GM21390 (cell line): ENCODE results near the gene CTNND2.
"Not testable (repeated sequence)": the region's sequence is repeated elsewhere in the genome, so short reads cannot be mapped to it uniquely, and the experiment has no call there.

Source experiments
- ATAC-seq: cut with Tn5 transposase; IDR thresholded peaks from one replicate; pipeline ENCODE4 v1.9.1; 2021; ENCODE audit not compliant: unreplicated experiment

CTNND2 gene

DNA sequence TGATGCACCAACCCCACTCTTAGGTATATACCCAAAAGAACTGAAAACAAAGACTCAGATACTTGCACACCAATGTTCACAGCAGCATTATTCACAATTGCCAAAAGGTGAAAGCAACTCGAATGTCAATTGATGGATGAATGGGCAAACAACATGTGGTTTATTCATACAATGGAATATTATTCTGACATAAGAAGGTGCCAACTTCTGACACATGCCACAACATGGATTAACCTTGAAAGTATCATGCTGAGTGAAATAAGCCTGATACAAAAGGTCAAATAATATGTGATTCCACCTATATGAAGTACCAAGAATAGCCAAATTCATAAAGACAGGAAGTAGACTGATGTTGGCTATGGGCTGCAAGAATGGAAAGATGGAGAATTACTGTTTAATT lies 35.0 kb downstream of the CTNND2 start:
- no peak for ATAC-seq

- ATAC-seq, result no peak
Measured at GRCh38 chr5:11863911-11864310, 40.3 kb downstream of the CTNND2 start.

DNA sequence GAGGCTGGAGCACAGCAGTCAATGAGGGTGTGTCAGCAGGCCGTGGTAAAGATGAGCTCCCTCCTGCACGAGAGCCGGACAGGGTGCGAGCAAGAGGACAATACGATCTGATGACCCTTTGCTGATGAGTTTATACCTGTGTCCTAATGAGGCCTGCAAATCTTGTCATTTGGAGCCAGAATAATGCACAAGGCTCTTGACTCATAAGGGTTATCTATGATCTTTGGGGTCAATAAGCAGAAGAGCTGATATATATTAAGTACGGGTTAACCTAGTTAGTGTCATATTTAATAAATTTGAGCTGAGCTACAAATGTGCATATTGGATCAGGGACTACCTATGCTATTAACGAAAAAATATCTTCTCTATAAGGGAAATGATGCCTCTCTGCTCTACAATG lies 46.9 kb downstream of the CTNND2 start:
- ATAC-seq, result no peak

DNA sequence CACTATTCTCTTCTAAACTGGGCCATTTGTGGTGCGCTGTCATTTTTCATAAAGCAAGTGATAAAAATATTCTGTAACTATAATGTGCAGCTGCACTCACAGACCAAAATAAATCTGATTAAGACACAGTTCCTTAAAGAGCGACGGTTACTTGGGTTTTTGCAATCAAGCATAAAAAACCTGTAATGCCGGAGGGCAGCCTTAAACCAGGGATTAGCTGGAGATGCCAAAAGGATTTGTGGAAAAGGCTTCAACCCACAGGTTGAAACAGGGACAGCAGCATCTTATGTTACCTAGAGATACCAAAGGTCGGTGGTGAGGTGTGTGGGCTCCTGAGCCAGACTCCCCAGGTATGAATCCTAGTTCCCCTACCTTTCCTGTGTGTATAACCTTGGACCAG lies 49.3 kb downstream of the CTNND2 start:
- no peak for ATAC-seq

GRCh38 chr5:11853796-11854195 lies 50.5 kb downstream of the CTNND2 start:
- ATAC-seq, result no peak

- no peak for ATAC-seq
Measured at GRCh38 chr5:11853140-11853539, 51.1 kb downstream of the CTNND2 start.

DNA sequence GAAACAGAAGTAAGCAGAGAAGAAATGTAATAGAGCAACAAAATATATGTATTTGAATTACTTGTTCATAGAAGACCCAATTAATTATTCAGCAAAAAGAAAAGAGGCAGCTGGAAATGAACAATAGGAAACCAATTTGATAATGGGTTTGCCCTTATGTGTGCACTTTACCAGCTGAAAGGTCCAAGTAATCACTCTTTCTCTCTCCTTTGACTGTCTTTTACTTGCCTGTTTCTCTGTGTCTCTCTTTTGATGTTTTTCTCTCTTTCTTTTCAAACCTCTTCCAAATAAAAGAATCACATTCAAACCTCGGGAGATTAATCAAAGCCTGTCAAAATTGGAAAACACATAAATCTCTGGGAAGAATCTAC lies 51.5 kb downstream of the CTNND2 start:
- no peak for ATAC-seq

GRCh38 chr5:11851965-11852716 lies 52.1 kb downstream of the CTNND2 start:
- ATAC-seq, result no peak

GRCh38 chr5:11851416-11851815 lies 52.8 kb downstream of the CTNND2 start:
- ATAC-seq, result no peak

GRCh38 chr5:11828566-11828965 lies 75.7 kb downstream of the CTNND2 start:
- ATAC-seq, result not testable (repeated sequence)

DNA sequence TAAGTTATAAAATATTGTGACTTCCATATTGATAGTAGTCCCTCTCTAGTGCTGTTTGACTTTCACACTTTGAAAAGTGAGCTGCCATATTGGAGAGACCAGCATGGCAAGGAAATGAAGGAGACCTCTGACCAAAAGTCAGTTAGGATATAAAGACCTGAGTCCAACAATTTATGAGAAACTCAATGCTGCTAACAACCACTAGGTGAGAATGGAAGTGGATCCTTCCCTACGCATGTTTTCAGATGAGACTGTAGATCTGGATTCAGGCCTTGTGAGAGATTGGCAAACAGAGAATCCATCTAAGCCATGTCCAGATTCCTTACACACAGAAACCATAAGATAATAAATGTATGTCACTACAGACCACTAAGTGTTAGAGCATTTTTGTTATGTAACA lies 81.6 kb downstream of the CTNND2 start:
- no peak for ATAC-seq

GRCh38 chr5:11815916-11816315 lies 88.3 kb downstream of the CTNND2 start:
- no peak for ATAC-seq

- no peak for ATAC-seq
Measured at GRCh38 chr5:11815481-11815880, 88.8 kb downstream of the CTNND2 start.

- no peak for ATAC-seq
Measured at GRCh38 chr5:11814373-11814772, 89.9 kb downstream of the CTNND2 start.

DNA sequence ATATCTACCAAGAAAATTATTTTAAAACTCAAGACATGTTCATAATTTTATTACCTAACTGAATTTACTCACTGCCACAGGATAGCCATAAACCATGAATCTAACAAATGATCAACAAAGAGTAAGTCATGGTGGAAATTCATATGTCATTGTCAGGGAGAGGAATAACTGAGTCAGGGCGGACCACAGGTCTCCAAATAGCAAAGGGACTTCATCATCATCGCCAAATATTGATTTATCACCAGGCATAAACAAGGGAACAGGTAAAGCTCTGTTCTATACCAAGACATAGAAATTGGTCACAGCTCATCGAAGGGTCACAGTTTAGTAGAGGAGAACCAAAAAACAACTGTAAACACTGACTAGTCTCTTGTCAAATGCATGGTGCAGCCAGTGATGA lies 94.8 kb downstream of the CTNND2 start:
- no peak for ATAC-seq

DNA sequence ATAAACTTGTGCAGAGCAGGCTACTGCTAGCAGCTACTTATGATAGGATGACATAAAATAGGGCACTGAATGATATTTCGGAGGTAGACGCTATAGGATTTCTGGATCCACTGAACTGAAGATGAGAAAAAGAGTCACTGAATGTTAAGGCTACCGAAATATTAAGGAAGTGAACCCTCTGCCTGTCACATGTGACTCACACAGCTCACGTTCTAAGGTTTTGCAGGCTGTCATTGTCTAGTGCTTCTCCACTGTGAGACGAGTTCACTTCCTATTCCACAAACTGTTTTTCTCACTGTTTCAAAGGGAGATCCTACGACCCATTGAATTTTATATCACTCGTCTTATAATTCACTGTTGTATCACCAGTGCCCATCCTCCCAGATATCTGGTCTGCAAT lies 100.8 kb downstream of the CTNND2 start:
- ATAC-seq, result no peak

GRCh38 chr5:11801061-11801460 lies 103.2 kb downstream of the CTNND2 start:
- no peak for ATAC-seq

- ATAC-seq, result no peak
Measured at GRCh38 chr5:11797132-11797531, 107.1 kb downstream of the CTNND2 start.

DNA sequence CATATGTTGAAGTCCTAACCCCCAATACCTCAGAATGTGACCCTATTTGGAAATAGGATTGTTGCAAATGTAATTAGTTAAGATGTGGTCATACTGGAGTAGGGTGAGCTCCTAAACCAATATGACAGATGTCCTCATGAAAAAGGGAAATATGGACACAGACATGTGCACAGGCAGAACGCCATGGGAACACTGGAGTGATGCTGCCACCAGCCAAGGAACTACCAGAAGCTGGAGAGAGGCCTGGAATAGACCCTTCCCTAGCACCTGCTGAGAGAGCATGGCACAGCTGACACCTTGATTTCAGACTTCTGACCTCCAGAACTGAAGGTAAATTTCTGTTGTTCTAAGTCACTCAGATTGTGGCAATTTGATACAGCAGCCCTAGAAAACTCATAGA lies 110.8 kb downstream of the CTNND2 start:
- no peak for ATAC-seq

DNA sequence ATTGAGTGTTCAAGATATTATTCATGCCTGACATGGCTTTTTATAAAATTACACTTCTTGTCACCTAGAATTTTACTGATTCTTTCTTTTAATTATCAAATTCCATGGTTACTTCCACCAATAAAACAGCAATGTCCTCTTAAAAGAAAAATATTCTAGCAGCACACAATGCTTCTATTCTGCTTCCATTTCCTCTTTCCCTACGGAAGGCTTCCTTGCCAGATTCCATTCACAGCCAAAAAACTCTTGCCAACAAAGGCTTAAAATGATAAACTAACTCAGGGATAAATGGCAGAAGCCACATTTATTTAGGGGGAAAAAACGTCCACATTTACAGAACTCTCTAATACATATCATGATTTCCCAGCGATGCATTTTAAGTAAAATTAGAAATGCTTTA lies 111.6 kb downstream of the CTNND2 start:
- no peak for ATAC-seq

DNA sequence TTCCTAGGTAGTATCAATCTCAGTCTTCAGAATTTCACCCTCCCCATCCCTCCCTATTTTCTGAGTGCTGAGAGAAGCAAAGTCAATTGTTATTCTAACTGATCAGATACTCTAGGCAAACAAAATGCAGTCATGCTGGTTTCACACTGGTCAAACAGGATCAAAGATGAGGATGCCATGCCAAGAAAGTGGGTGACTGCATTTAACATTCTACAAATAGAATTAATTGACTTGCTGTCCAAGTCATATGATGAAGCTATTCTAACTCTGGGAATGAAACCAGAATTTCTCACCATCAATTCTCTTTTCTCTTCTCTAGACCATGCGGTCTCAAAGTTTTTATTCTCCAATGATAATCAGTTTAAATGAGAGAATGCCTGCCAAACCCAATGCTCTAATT lies 112.5 kb downstream of the CTNND2 start:
- no peak for ATAC-seq

- ATAC-seq, result no peak
Measured at GRCh38 chr5:11790201-11790600, 114.0 kb downstream of the CTNND2 start.

- ATAC-seq, result no peak
Measured at GRCh38 chr5:11785771-11786352, 118.4 kb downstream of the CTNND2 start.
